NCI-H748 (cell line): Measurements from ENCODE around the gene CFHR1.
"Not testable (repeated sequence)": the region's sequence is repeated elsewhere in the genome, so short reads cannot be mapped to it uniquely, and the experiment has no call there.

Experiments used
- DNase-seq: peaks from one replicate; lab custom pipeline; 2025; ENCODE audit not compliant: unreplicated experiment; lab: John Stamatoyannopoulos, UW

The CFHR1 gene

DNA sequence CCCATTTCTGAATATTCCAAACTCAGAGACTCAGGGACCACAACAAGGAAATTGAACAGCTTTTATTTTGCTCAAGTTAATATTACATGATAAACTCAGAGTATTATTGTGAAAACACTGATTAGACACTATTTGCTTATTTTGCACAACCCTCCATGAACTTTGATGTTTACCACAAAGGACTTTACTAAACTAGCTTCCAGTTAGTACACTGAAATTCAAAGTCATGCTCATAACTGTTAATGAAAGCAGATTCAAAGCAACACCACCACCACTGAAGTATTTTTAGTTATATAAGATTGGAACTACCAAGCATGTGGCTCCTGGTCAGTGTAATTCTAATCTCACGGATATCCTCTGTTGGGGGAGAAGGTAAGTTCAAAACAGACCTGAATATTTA is at the start of gene CFHR1:
TSS of gene CFHR1 (plus strand) at position 201 of the 400 bp plus-strand sequence. CDS start at position 315, 114 bp downstream.
- not testable (repeated sequence) for DNase-seq

DNA sequence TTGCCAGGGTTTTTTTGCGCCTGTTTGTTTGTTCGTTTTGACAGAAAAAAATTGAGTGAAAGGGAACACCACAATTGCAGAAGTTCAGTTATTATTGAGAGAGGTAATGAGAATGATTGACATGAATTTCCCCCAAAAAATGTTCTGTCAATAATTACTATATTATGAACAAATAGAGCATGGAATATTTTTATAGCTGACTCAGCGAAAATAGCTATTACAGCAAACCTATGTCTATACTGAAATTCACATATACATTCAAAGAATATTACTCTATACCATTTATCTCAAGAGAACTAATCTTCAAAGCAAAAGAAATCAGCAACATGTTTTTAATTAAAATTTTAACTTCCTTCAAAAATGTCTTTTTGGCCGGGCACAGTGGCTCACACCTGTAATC is 49.7 kb upstream of the CFHR1 start:
- not testable (repeated sequence) for DNase-seq

DNA sequence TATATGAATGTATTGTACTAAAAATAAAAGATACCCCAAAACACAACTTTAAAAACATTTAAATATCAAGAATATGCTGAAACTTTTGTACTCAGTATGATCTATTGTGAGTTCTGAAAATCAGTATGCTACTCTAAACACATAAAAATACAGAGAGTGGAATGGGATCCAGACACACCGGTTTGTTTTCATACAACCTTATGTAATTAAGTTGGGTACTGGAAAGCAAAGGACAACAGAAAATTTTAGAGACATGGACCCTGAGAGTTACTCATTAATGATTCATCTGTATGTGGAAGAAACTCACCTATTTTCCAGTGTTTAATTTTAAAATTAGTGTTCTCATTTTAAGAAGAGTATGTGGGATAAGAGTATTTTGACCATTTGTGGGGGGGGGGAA is 45.8 kb upstream of the CFHR1 start:
- no peak for DNase-seq

DNA sequence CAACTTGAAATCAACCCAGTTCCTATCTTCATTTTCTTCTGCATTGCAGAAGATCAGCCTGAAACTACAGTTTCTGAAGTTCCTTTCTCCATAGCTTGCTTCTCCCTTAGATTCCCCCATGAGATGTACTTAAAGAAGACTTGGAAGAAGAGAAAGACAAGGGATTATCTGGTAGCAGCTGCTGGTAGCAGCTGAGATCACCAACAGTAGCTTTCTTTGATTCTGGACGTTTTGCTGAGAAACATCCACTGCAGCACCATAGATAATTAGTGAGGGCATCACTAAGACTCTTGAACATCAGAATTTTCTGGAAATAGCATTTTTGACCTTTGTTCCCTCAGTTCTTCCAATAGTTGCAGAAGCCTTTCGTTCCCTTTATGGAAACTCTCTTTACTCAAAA is 45.4 kb upstream of the CFHR1 start:
- DNase-seq, result no peak

DNA sequence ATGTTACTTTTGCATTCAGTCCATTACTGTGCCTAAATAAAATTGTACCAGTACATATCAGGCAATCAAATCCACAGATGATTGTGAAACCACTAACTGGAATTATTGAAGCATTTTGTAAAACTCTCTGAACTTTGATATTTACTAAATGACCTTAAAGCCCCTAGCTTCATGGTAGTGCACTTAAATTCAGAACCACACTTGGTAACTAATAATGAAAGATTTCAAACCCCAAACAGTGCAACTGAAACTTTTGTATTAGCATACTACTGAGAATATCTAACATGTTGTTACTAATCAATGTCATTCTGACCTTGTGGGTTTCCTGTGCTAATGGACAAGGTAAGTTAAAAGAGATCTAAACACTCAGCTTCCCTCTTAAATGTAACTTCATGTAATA is 44.9 kb upstream of the CFHR1 start, which contains the start of gene CFHR3:
TSS of gene CFHR3 (plus strand) at position 238 of the 400 bp plus-strand sequence. CDS start at position 285, 47 bp downstream.
- DNase-seq, result no peak

DNA sequence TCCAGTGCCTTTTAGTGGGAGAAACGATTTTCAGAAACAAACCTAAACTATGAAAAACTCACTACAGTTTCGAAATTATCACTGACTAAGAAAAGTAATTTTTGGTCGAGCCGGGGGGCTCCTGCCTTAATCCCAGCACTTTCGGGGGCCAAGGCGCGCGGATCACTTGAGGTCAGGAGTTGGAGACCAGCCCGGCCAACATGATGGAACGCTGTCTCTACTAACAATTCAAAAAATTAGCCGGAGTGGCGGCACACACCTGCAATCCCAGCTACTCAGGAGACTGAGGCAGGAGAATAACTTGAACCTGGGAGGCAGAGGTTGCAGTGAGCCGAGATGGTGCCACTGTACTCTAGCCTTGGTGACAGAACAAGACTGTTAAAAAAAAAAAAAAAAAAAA is 41.9 kb upstream of the CFHR1 start:
- DNase-seq, result no peak

DNA sequence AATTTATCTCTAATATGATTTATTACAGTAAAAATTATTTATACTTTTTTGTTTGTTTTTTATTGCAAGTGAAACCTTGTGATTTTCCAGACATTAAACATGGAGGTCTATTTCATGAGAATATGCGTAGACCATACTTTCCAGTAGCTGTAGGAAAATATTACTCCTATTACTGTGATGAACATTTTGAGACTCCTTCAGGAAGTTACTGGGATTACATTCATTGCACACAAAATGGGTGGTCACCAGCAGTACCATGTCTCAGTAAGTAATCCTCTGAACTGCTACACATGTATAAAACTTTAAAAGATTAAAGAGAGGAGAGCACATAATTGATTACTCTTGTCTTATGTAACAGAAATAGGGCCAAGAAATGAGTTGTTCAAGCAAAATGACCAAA is 40.4 kb upstream of the CFHR1 start:
- no peak for DNase-seq

DNA sequence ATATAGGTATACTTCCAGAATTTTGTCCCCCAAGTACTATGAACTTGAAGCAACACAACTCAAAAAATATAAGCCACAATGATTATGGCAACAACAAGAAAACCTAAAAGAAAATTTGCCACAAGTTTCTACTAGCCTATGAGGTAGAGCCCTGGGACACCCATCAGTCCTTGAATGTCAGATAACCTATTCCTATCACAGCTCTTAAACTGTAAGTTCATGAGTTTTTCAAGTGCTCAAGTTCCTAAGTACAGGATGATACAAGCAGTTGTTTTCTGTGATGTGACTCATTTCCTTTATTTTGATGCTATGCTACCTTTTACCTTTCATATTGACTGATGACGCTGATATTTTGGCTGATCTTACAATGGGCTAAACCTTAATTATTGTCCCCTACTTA is 28.3 kb upstream of the CFHR1 start:
- not testable (repeated sequence) for DNase-seq

DNA sequence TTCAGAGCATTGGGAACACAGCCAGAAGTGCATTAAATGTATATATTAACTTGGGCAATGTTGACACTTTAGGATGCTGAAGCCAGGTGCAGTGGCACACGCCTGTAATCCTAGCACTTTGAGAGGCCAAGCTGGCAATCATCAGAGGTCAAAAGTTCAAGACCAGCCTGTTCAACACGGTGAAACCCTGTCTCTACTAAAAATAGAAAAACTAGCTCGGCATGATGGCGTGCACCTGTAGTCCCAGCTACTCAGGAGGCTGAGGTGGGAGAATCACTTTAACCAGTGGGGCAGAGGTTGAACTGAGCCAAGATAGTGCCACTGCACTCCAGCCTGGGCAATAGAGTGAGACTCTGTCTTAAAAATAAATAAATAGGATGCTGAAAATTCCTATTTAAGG is 25.4 kb upstream of the CFHR1 start:
- DNase-seq, result peak; percentile 98

DNA sequence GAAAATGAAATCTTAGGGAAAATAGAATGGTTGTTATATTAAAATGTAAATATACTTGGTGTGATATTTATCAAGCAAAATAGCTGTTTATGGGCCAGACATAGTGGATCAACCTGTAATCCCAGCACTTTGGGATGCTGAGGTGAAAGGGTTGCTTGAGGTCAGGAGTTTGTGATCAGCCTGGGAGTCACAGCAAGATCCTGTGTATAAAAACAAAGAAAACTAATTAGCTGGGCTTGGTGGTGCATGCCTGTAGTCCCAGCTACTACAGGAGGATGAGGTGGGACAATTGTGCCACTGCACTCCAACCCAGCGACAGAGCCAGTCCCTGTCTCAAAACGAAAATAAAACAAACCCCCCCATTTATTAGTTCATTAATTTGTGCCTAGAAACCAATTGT is 21.6 kb upstream of the CFHR1 start:
- no peak for DNase-seq

DNA sequence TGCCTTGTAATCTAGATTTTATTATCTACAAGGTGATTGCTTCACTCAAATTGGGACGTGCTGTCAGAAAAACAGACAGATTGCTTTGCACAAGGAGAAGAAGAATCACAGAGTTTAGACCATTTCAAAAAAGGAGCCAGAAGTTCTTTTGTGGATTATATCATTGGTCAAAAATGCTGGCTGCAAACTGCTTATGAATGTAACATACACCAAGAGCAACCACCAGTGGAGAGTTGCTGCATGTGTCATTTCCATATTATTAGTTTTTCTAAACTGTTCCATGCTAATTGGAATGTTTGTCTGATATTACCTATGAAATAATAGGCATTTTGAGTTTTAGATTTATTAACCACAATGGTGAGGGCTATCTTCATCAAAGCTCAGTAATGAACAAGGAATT is 17.6 kb upstream of the CFHR1 start:
- DNase-seq, result not testable (repeated sequence)

DNA sequence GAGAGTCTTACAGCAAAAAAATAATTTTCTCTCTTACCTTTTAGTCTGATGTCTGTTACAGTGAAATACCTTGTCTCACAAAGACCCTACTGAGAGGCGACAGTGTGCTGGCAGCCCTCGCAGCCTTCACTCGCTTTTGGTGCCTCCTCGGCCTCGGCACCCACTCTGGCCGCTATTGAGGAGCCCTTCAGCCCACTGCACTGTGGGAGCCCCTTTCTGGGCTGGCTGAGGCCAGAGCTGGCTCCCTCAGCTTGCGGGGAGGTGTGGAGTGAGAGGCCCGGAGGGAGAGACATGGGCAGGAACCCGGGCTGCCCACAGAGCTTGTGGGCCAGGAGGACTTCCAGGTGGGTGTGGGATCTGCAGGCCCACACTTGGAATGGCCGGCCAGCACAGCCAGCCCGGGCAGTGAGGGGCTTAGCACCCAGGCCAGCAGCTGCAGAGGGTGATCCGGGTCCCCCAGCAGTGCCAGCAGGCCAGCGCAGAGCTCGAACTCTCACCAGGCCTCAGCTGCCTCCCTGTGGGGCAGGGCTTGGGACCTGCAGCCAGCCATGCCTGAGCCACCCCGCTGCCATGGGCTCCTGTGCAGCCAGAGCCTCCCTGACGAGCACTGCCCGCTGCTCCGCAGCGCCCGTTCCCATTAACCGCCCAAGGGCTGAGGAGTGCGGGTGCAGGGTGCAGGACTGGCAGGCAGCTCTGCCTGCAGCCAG is 10.8 kb upstream of the CFHR1 start:
- no peak for DNase-seq

DNA sequence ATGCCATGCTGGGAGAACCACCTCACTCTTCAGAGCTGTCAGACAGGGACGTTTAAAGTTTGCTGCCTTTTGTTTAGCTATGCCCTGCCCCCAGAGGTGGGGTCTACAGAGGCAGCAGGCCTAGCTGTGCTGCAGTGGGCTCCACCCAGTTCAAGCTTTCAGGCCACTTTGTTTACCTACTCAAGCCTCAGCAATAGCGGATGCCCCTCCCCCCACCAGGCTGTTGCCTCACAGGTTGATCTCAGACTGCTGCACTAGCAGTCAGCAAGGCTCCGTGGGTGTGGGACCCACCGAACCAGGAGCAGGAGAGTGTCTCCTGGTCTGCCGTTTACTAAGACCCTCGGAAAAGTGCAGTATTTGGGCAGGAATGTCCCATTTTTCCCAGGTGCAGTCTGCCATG is 2.1 kb upstream of the CFHR1 start:
- peak; percentile 69 for DNase-seq

DNA sequence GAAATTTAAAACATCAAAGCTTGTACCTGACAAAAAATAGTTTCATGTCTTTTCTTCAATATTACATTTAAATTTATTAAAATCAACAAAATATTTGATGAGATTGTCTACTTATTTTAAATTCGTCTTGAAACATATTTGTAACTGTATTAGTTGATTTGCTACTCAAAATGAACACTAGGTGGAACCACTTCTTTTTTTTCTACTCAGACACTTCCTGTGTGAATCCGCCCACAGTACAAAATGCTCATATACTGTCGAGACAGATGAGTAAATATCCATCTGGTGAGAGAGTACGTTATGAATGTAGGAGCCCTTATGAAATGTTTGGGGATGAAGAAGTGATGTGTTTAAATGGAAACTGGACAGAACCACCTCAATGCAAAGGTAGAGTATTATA is 8.3 kb downstream of the CFHR1 start:
- peak; percentile 87 for DNase-seq

DNA sequence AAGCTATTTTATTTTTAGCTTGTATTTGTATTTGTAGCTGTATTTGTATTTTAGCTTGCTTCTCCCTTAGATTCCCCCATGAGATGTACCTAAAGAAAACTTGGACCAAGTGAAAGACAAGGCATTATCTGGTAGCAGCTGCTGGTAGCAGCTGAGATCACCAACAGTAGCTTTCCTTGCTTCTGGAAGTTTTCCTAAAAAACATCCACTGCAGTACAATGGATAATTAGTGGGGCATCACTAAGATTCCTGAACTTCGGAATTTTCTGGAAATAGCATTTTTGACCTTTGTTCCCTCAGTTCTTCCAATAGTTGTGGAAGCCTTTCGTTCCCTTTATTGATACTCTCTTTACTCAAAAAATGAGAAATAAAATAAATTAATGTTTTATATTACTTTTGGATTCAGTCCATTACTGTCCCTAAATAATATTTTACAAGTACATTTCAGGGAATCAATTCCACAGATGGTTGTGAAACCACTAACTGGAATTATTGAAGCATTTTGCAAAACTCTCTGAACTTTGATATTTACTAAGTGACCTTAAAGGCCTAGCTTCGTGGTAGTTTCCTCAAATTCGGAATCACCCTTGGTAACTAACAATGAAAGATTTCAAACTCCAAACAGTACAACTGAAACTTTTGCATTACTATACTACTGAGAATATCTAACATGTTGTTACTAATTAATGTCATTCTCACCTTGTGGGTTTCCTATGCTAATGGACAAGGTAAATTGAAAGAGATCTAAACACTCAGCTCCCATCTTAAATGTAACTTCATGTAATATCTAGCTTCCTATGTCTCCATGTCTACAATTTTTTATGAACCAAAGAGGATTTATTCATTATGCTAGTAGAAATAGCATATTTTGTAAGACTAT is 30.3 kb downstream of the CFHR1 start:
- not testable (repeated sequence) for DNase-seq

DNA sequence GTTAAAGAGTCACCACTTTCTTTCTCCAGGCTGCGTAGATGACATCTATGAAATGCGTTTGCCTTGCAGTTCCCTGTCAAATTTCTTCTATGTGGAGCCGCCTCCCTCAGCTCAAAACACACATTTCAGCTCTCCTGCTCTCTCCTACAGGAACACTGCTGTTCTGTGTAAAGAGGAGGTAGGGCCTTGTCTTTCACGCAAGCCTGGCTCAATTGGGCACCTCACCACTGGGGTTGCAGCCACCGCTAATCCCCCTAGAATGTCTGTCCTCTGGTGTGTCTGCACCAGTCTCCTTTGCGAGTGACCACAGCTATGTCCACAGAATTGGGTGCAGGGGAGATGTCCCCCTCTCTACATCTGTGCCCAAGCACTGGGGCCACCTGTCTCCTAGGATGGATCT is 36.5 kb downstream of the CFHR1 start:
- DNase-seq, result no peak

DNA sequence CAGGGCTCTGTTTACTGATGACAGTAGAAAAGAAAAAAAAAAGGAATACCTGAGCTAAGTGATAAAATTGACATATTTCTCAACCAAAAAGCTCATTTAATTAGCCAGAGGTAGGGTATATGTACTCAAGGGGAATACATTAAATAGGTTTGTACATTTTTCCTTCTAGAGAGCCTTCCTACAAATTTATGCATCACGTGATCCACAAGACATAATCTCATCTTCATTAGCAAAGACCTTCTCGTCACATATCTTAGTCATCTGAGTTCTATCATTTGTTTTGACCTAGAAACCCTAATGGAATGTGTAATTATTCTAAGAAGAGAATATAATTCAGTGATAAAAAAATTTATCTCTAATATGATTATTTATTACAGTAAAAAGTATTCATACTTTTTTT is 37.7 kb downstream of the CFHR1 start:
- DNase-seq, result no peak

DNA sequence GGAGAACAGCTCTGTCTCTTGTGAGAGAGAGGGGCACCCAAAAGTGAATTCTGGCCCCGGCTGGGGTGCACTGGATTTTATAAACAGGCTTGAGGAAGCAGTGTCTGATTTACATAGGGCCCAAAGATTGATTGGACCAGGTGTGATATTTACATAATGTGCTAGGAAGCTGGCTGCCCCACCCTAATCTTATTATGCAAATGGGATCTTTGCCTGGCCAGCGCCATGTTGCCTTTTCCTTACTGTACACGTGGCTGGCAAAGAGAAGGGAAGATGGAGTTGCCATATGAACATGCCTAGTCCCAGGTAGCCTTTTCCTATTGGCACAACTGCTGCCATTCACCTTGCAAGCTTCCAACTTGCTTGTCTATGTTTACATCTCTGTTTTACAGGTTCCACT is 39.3 kb downstream of the CFHR1 start:
- no peak for DNase-seq

DNA sequence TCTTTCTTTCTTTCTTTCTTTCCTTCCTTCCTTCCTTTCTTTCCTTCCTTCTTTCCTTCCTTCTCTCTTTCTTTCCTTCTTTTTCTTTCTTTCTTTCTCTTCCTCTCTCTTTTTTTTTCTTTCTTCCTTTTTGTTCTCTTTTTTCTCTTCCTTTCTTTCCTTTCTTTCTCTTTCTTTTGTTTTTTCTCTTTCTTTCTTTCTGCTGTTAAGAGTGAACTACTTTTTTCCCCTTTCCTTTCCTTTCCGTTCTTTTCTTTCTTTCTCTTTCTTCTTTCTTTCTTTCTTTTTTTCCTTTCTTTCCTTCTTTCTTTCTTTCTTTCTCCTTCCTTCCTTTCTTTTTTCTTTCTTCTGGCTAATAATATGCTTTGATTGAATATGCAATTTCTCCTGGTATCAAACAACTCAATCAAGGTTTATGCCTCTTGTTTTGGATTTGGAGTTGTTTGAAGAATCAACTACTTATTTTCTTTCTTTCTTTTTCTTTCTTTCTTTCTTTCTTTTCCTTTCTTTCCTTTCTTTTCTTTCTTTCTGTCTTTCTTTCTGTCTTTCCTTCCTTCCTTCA is 40.9 kb downstream of the CFHR1 start:
- DNase-seq, result no peak

DNA sequence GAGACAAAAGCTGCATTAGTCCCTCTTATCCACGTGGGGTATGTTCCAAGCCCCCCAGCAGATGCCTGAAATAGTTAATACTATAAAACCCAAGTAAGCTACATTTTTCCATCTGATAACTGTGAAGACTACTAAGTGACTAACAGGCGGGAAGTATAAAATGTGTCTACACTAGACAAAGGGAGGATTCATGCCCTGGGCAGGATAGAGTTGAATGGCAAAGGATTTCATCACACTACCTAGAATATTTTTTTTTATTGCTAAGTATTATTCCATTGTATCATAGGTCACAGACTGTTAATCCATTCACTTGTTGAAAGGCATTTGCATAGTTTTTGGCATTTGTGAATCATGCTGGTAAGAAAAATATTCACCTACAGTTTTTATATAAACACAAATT is 41.9 kb downstream of the CFHR1 start:
- DNase-seq, result no peak

DNA sequence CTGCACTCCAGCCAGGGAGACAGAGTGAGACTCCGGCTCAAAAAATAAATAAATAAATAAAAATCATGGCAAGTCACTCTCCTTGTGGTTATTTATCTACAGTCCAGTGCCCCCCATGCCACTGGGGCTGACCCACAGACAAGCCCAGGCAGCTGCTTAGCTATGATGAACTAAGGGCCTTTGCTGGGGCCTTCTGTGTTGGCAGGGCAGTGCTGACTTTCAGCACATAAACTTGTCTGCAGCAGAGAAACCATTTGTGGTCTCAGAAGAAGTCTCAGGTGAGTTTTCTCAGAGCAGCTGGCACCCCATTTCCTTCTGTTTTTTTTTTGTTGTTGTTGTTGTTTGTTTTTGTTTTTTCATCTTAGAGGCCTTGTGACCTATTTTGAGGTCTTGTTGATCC is 47.4 kb downstream of the CFHR1 start:
- no peak for DNase-seq

DNA sequence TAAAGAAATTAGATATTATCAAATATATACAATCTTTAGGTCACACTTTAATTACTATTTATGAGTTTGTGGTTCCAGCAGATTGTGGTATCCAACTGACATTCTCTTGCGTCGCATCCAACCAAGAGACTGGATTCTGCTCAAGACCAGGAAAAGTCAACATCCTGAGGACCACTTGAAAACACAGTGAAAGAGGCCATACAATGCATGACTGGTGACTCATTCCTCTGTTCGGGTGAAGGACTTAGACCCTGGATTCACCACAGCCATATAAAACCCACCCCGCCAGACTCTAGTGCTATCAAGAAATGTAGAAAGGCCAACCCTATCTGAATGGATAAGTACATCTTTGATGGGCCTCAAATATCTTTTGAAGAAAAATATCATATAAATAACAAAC is 53.9 kb downstream of the CFHR1 start:
- DNase-seq, result no peak
